Pancreas (tissue), 10 donors: ENCODE data around the gene DGCR8. TPM values are rescaled to one million over a fixed set of nuclear protein-coding genes. Genes with fewer than 3 reads are reported as not detected.

ENCODE experiments used
- ATAC-seq, 4 donors: fragments of 200-7000 bp; cut with Tn5 transposase; one replicate each; pipeline versions ENCODE4 v1.8.0 to v1.9.1; 2020; ENCODE audit warnings: mild to moderate bottlenecking in 4 of 4, moderate library complexity in 4 of 4
- DNase-seq, 6 donors: peaks; one replicate each; pipeline ENCODE4 v3.0.0-alpha.2; 2020
- FAIRE-seq: peaks from 2 replicates; lab custom pipeline; 2012; peaks lifted over from hg19 to GRCh38; lab: Jason Lieb, UNC
- H3K27ac ChIP-seq, 4 donors: fragments of 200-600 bp; sonication (generic); 1 replicate in 3 of 4; 2 replicates in 1 of 4; pipeline versions ENCODE4 v1.5.0 to v1.8.0; 2020
- H3K27me3 ChIP-seq, 4 donors: fragments of 200-600 bp; one replicate each; pipeline ENCODE4 v1.8.0; 2021
- H3K36me3 ChIP-seq, 3 donors: fragments of 200-600 bp; sonication (generic) in 1 of 3; one replicate each; pipeline versions ENCODE4 v1.5.0 to v1.8.0; 2020 to 2021
- H3K4me1 ChIP-seq, 3 donors: fragments of 200-600 bp; one replicate each; pipeline ENCODE4 v1.8.0; 2021
- H3K4me3 ChIP-seq, 4 donors: fragments of 200-600 bp; sonication (generic) in 2 of 4; one replicate each; pipeline versions ENCODE4 v1.5.0 to v1.8.0; 2020 to 2021
- H3K9me3 ChIP-seq, 4 donors: fragments of 200-600 bp; one replicate each; pipeline ENCODE4 v1.8.0; 2021
- CTCF ChIP-seq, 4 donors: fragments of 200-600 bp; sonication (generic) in 3 of 4; IDR thresholded peaks; one replicate each; pipeline versions ENCODE4 v1.5.0 to v1.8.0; 2021; ENCODE audit warnings: antibody characterized with exemption in 4 of 4
- WGBS, 2 donors: extraction: QIAGEN DNeasy Blood & Tissue Kit; methylation state at CpG; one replicate each; pipeline ENCODE4 v1.1.7; 2013; 5-methylcytosine and 5-hydroxymethylcytosine counted together
- intact Hi-C, 3 donors: fragments of 100-400 bp; cut with DNase I; formaldehyde crosslinking; loops; one replicate each; pipeline versions ENCODE4 v1.11.1 to v1.14.2; 2022
- polyA plus RNA-seq, 2 donors: library from polyadenylated mRNA; stranded (reverse); fragments of 200-250 nt; gene quantifications; one replicate each; pipeline ENCODE4 v1.2.3, GENCODE V29; 2013
- total RNA-seq, 6 donors: library from RNA; stranded (reverse); fragmentation: NEBNext Ultra II Directional in 4 of 6; extraction: Animal tissue kit (Norgen Biotek cat#: 25700) in 4 of 6; gene quantifications; one replicate each; pipeline versions ENCODE4 v1.2.1 to v1.2.4, GENCODE V29; 2021 to 2023
- donor health status: healthy with polysubstance abuse.
- donor health status: DM: no; HTN: no; CAD: no; lungs with moderate emphysema.
- donor health status: DM: no; HTN: no; CAD: no.
- donor health status: control.
- donor health status: control.
- donor health status: Bipolar disorder and iron deficiency.
- donor health status: DM: yes; HTN: yes; CAD: no.
- donor health status: DM: no; HTN: no; CAD: no.
- donor health status: DM: no; HTN: no; CAD: no.
- donor health status: DM: yes; HTN: yes; CAD: no.

Gene DGCR8
- total and polyA plus RNA-seq, 8 donors, result 14.9 to 31.9 (median 18.9) TPM

GRCh38 chr22:20129747-20130014, 49.6 kb downstream of the DGCR8 start:
- intact Hi-C loops, result loop anchor here in 2 of 3 donors (10.0 kb wide), 1 partner anchor 155 kb away; no protein-coding TSS in a partner anchor
- H3K4me3 ChIP-seq, result no peak overlapping the region
- ATAC-seq (no peak), FAIRE-seq (no peak), DNase-seq (no peak)
- no peaks in the 10 kb centered on the region for H3K9me3 ChIP-seq
- peaks cover 0 to 10% (median 0%) of the 10 kb centered on the region in 3 donors for H3K36me3 ChIP-seq
- H3K27me3 ChIP-seq, result no peaks in the 10 kb centered on the region
- 59 to 65% methylated on average over 3 of the region's 3 CpGs for WGBS, 2 donors
- no peak overlapping the region for H3K27ac ChIP-seq
- no peak for TF ChIP-seq CTCF (IDR thresholded peaks at IDR 0.05)
- H3K4me1 ChIP-seq, result peaks cover 0 to 6% (median 6%) of the 10 kb centered on the region in 3 donors

GRCh38 chr22:20130319-20130718, 50.3 kb downstream of the DGCR8 start:
- H3K9me3 ChIP-seq, result no peaks in the 10 kb centered on the region
- H3K27me3 ChIP-seq, result no peaks in the 10 kb centered on the region
- no peak for TF ChIP-seq CTCF (IDR thresholded peaks at IDR 0.05)
- DNase-seq, result no peak
- peak overlapping the region in 1 of 4 donors; percentile 99 for H3K4me3 ChIP-seq
- 68 to 79% methylated on average over 3 of the region's 3 CpGs for WGBS, 2 donors
- peak in 3 of 4 donors; percentile 20 to 27 (median 24) for ATAC-seq
- peak overlapping the region in 3 of 4 donors; percentile 78 to 90 (median 86) for H3K27ac ChIP-seq
- intact Hi-C loops, result no loop called here
- FAIRE-seq, result no peak
- H3K4me1 ChIP-seq, result peaks cover 0 to 6% (median 6%) of the 10 kb centered on the region in 3 donors
- H3K36me3 ChIP-seq, result peaks cover 0 to 10% (median 0%) of the 10 kb centered on the region in 3 donors

GRCh38 chr22:20130731-20131596, 50.9 kb downstream of the DGCR8 start:
- Histone ChIP-seq H3K4me1 (peaks cover 0 to 6% (median 6%) of the 10 kb centered on the region in 3 donors), H3K4me3 (peak overlapping the region; percentile 93 to 99 (median 97)), H3K27ac (peak overlapping the region; percentile 78 to 90 (median 84)), H3K27me3 (no peaks in the 10 kb centered on the region), H3K9me3 (no peaks in the 10 kb centered on the region), H3K36me3 (peaks cover 0 to 10% (median 0%) of the 10 kb centered on the region in 3 donors)
- FAIRE-seq (no peak), DNase-seq (peak; percentile 71 to 93 (median 82)), ATAC-seq (peak; percentile 88 to 92 (median 89))
- intact Hi-C loops, result no loop called here
- WGBS, 2 donors, result 7 to 14% methylated on average over 35 to 70 of the region's 70 CpGs
- no peak for TF ChIP-seq CTCF (IDR thresholded peaks at IDR 0.05)

GRCh38 chr22:20131597-20131858, 51.5 kb downstream of the DGCR8 start, which contains the start of gene ZDHHC8:
TSS of gene ZDHHC8 (plus strand) at chr22:20131804. CDS start at chr22:20131948, 144 bp downstream.
- no peak for TF ChIP-seq CTCF (IDR thresholded peaks at IDR 0.05)
- Histone ChIP-seq H3K27ac (peak within 1 kb of the TSS; percentile 78 to 90 (median 84)), H3K4me3 (peak within 1 kb of the TSS; percentile 93 to 99 (median 97)), H3K36me3 (peaks cover 0 to 6% (median 0%) of the 10 kb centered on the region in 3 donors), H3K27me3 (no peaks in the 10 kb centered on the region), H3K9me3 (no peaks in the 10 kb centered on the region), H3K4me1 (peaks cover 0 to 6% (median 6%) of the 10 kb centered on the region in 3 donors)
- ATAC-seq (peak; percentile 35 to 74 (median 61)), DNase-seq (peak in 1 of 6 donors; percentile 78), FAIRE-seq (no peak)
- intact Hi-C loops, result no loop called here
- WGBS, 2 donors, result 0 to 1% methylated on average over 7 to 43 of the region's 43 CpGs
